GM08714 (cell line): ENCODE data around the gene FBXL19.
A peak's percentile ranks its signal among the peaks of the same experiment; 100 is the strongest.

ENCODE experiments used
- H3K4me3 ChIP-seq: fragments of 200-500 bp; sonication (Bioruptor generic); 2 replicates; pipeline ENCODE4 v1.5.1; 2014; ENCODE audit warnings: mild to moderate bottlenecking, low read length, inconsistent platforms
- ZNF274 ChIP-seq: IDR thresholded peaks from 2 replicates; pipeline ENCODE4 v1.6.1; 2012; ENCODE audit warnings: mild to moderate bottlenecking, low read depth, low read length

FBXL19 gene

GRCh38 chr16:30902029-30902972 is 21.1 kb upstream of the FBXL19 start:
- no peak for TF ChIP-seq ZNF274
- peak overlapping the region; percentile 51; the same call in 1 of the 2 replicates for H3K4me3 ChIP-seq

GRCh38 chr16:30903002-30903401 is 20.4 kb upstream of the FBXL19 start:
- no peak overlapping the region for H3K4me3 ChIP-seq
- TF ChIP-seq ZNF274, result no peak

- no peak overlapping the region for H3K4me3 ChIP-seq
- no peak for TF ChIP-seq ZNF274
These were observed 19.8 kb upstream of the FBXL19 start for GRCh38 chr16:30903596-30903995.

GRCh38 chr16:30904114-30904780 is 19.1 kb upstream of the FBXL19 start:
- H3K4me3 ChIP-seq, result no peak overlapping the region
- no peak for TF ChIP-seq ZNF274

- no peak for TF ChIP-seq ZNF274
- H3K4me3 ChIP-seq, result no peak overlapping the region
These were observed 16.3 kb upstream of the FBXL19 start for GRCh38 chr16:30907064-30907463.

- TF ChIP-seq ZNF274, result no peak
- H3K4me3 ChIP-seq, result no peak overlapping the region
These were observed 12.8 kb upstream of the FBXL19 start for GRCh38 chr16:30910427-30911029.

GRCh38 chr16:30912794-30913412 is 10.5 kb upstream of the FBXL19 start:
- no peak overlapping the region for H3K4me3 ChIP-seq
- no peak for TF ChIP-seq ZNF274

GRCh38 chr16:30914830-30915229 is 8.5 kb upstream of the FBXL19 start:
- no peak overlapping the region for H3K4me3 ChIP-seq
- no peak for TF ChIP-seq ZNF274

GRCh38 chr16:30918614-30919013 is 4.8 kb upstream of the FBXL19 start:
- TF ChIP-seq ZNF274, result no peak
- H3K4me3 ChIP-seq, result no peak overlapping the region

- no peak overlapping the region for H3K4me3 ChIP-seq
- no peak for TF ChIP-seq ZNF274
These were observed 2.5 kb upstream of the FBXL19 start for GRCh38 chr16:30920891-30921290.

GRCh38 chr16:30921459-30921747 is 2.0 kb upstream of the FBXL19 start:
- H3K4me3 ChIP-seq, result no peak overlapping the region; the same call in 1 of the 2 replicates
- no peak for TF ChIP-seq ZNF274

- H3K4me3 ChIP-seq, result peak overlapping the region; percentile 77
- no peak for TF ChIP-seq ZNF274
These were observed 1.5 kb upstream of the FBXL19 start for GRCh38 chr16:30921748-30922419.

- H3K4me3 ChIP-seq, result peak overlapping the region; percentile 77
- TF ChIP-seq ZNF274, result no peak
These were observed 882 bp upstream of the FBXL19 start for GRCh38 chr16:30922420-30922959.

- TF ChIP-seq ZNF274, result no peak
- H3K4me3 ChIP-seq, result peak overlapping the region; percentile 67; the same call in 1 of the 2 replicates
These were observed 324 bp upstream of the FBXL19 start for GRCh38 chr16:30922960-30923535.
